Tibial artery (tissue), 4 donors: ENCODE data around the gene UTS2.

ENCODE experiments used
- DNase-seq, 2 donors: peaks; one replicate each; pipeline ENCODE4 v3.0.0-alpha.2; 2019
- H3K27ac ChIP-seq, 2 donors: fragments of 200-600 bp; sonication (generic) in 1 of 2; 1 replicate in 1 of 2; 2 replicates in 1 of 2; pipeline ENCODE4 v1.5.1; 2018 to 2019; ENCODE audit warnings: mild to moderate bottlenecking in 1 of 2
- H3K27me3 ChIP-seq, 2 donors: fragments of 200-600 bp; sonication (generic) in 1 of 2; one replicate each; pipeline versions ENCODE4 v1.5.1 to v1.6.0; 2016 to 2019
- H3K36me3 ChIP-seq, 3 donors: fragments of 200-600 bp; sonication (generic) in 2 of 3; one replicate each; pipeline ENCODE4 v1.5.1; 2016 to 2019; ENCODE audit warnings: mild to moderate bottlenecking in 2 of 3
- H3K4me1 ChIP-seq, 4 donors: fragments of 200-600 bp; sonication (generic) in 2 of 4; 1 replicate in 3 of 4; 2 replicates in 1 of 4; pipeline ENCODE4 v1.5.1; 2016 to 2019
- H3K4me3 ChIP-seq, 2 donors: fragments of 200-600 bp; sonication (generic) in 1 of 2; 1 replicate in 1 of 2; 2 replicates in 1 of 2; pipeline ENCODE4 v1.5.1; 2018 to 2019; ENCODE audit warnings: mild to moderate bottlenecking in 2 of 2
- H3K9me3 ChIP-seq, 3 donors: fragments of 200-600 bp; sonication (generic) in 1 of 3; one replicate each; pipeline ENCODE4 v1.5.1; 2016 to 2019
- CTCF ChIP-seq, 2 experiments: fragments of 200-600 bp in 1 of 2; fragments of 450-650 bp in 1 of 2; IDR thresholded peaks; one replicate each; pipeline ENCODE4 v1.5.1; 2017 to 2019; ENCODE audit warnings: antibody characterized with exemption in 2 of 2, mild to moderate bottlenecking in 1 of 2, moderate library complexity in 1 of 2
- intact Hi-C: fragments of 100-400 bp; cut with DNase I; formaldehyde crosslinking; loops from one replicate; pipeline ENCODE4 v1.15.0; 2023; ENCODE audit warnings: low total_unique reads

Gene UTS2

GRCh38 chr1:7826363-7826762 is 26.5 kb downstream of the UTS2 start:
- DNase-seq, result no peak
- H3K27ac ChIP-seq, result no peak overlapping the region
- intact Hi-C loops, result no loop called here
- peaks cover 0 to 4% (median 0%) of the 10 kb centered on the region in 4 donors for H3K4me1 ChIP-seq
- H3K36me3 ChIP-seq, result peaks cover 66 to 85% (median 84%) of the 10 kb centered on the region in 3 donors
- TF ChIP-seq CTCF (IDR thresholded peaks at IDR 0.05), result no peak
- H3K4me3 ChIP-seq, result no peak overlapping the region
- H3K27me3 ChIP-seq, result no peaks in the 10 kb centered on the region
- H3K9me3 ChIP-seq, result no peaks in the 10 kb centered on the region

GRCh38 chr1:7824701-7825100 is 28.2 kb downstream of the UTS2 start:
- intact Hi-C loops, result no loop called here
- H3K9me3 ChIP-seq, result no peaks in the 10 kb centered on the region

GRCh38 chr1:7821282-7821681 is 31.6 kb downstream of the UTS2 start:
- H3K36me3 ChIP-seq, result peaks cover 69 to 89% (median 87%) of the 10 kb centered on the region in 3 donors
- no peak for DNase-seq

More at GRCh38 chr1:7824701-7825100, 28.2 kb downstream of the UTS2 start:
- no peaks in the 10 kb centered on the region for H3K4me1 ChIP-seq
- no peak for DNase-seq
- H3K36me3 ChIP-seq, result peaks cover 71 to 96% (median 89%) of the 10 kb centered on the region in 3 donors
- H3K27me3 ChIP-seq, result no peaks in the 10 kb centered on the region
- no peak overlapping the region for H3K4me3 ChIP-seq
- no peak overlapping the region for H3K27ac ChIP-seq
- TF ChIP-seq CTCF (IDR thresholded peaks at IDR 0.05), result no peak

GRCh38 chr1:7813677-7814373 is 39.0 kb downstream of the UTS2 start:
- DNase-seq, result no peak
- Histone ChIP-seq H3K36me3 (peaks cover 58 to 72% (median 71%) of the 10 kb centered on the region in 3 donors), H3K4me3 (no peak overlapping the region), H3K27ac (no peak overlapping the region), H3K27me3 (no peaks in the 10 kb centered on the region), H3K9me3 (peaks cover 0 to 9% (median 0%) of the 10 kb centered on the region in 3 donors), H3K4me1 (no peaks in the 10 kb centered on the region)
- TF ChIP-seq CTCF (IDR thresholded peaks at IDR 0.05), result no peak
- intact Hi-C loops, result no loop called here

More at GRCh38 chr1:7821282-7821681, 31.6 kb downstream of the UTS2 start:
- H3K27ac ChIP-seq, result no peak overlapping the region
- H3K4me3 ChIP-seq, result no peak overlapping the region
- intact Hi-C loops, result no loop called here
- H3K27me3 ChIP-seq, result no peaks in the 10 kb centered on the region
- TF ChIP-seq CTCF (IDR thresholded peaks at IDR 0.05), result no peak
- no peaks in the 10 kb centered on the region for H3K4me1 ChIP-seq
- H3K9me3 ChIP-seq, result no peaks in the 10 kb centered on the region

- Histone ChIP-seq H3K27me3 (no peaks in the 10 kb centered on the region), H3K27ac (no peak overlapping the region), H3K36me3 (peaks cover 61 to 68% (median 64%) of the 10 kb centered on the region in 3 donors), H3K9me3 (peaks cover 0 to 9% (median 0%) of the 10 kb centered on the region in 3 donors), H3K4me1 (no peaks in the 10 kb centered on the region), H3K4me3 (no peak overlapping the region)
- no peak for TF ChIP-seq CTCF (IDR thresholded peaks at IDR 0.05)
- DNase-seq, result no peak
- intact Hi-C loops, result no loop called here
These were observed 41.4 kb downstream of the UTS2 start for GRCh38 chr1:7811476-7811875.
